Activated CD4-positive, alpha-beta T cell treated with anti-CD3 and anti-CD28 coated beads, Interleukin-2, amount 10 ng/mL, durations not matched to agents 24 days and 14 days (primary cell): Measurements from ENCODE around the gene INPP1. TPM values are rescaled to one million over a fixed set of nuclear protein-coding genes. Genes with fewer than 3 reads are reported as not detected.
"Not testable (repeated sequence)": the region's sequence is repeated elsewhere in the genome, so short reads cannot be mapped to it uniquely, and the experiment has no call there.

Experiments
- DNase-seq: peaks from one replicate; pipeline ENCODE4 v3.0.0; 2022
- H3K27ac Mint-ChIP-seq: one replicate; pipeline ENCODE4 v1.8.0; 2022; ENCODE audit warnings: mild to moderate bottlenecking, mixed read lengths
- H3K27me3 Mint-ChIP-seq: one replicate; pipeline ENCODE4 v1.8.0; 2022; ENCODE audit warnings: mixed read lengths
- H3K36me3 Mint-ChIP-seq: one replicate; pipeline ENCODE4 v1.8.0; 2022; ENCODE audit warnings: low read depth, mild to moderate bottlenecking, mixed read lengths
- H3K4me1 Mint-ChIP-seq: one replicate; pipeline ENCODE4 v1.8.0; 2021; ENCODE audit warnings: mixed read lengths
- H3K4me3 Mint-ChIP-seq: one replicate; pipeline ENCODE4 v1.8.0; 2022; ENCODE audit warnings: mild to moderate bottlenecking, moderate library complexity, mixed read lengths
- H3K9me3 Mint-ChIP-seq: one replicate; pipeline ENCODE4 v1.8.0; 2021; ENCODE audit warnings: mixed read lengths
- intact Hi-C: fragments of 100-400 bp; cut with micrococcal nuclease; formaldehyde crosslinking; loops from one replicate; pipeline ENCODE4 v1.15.1; 2023
- total RNA-seq: library from RNA; stranded (reverse); gene quantifications from 2 replicates; pipeline ENCODE4 v1.2.3, GENCODE V29; 2022

Gene INPP1
- total RNA-seq: 9.2 and 10.3 TPM in 2 replicates

- H3K9me3 Mint-ChIP-seq: no peaks in the 10 kb centered on the region
- intact Hi-C loops: loop anchor here (1.0 to 2.0 kb wide), 2 partner anchors 15 to 23 kb away; no protein-coding TSS in a partner anchor
Observed at GRCh38 chr2:190343536-190344275, at the start of gene INPP1. TSS of gene INPP1 (plus strand) at chr2:190343589. CDS start at chr2:190360103, 16,514 bp downstream.

GRCh38 chr2:190297880-190298279, 45.5 kb upstream of the INPP1 start:
- H3K27ac Mint-ChIP-seq, H3K27me3 Mint-ChIP-seq, H3K4me3 Mint-ChIP-seq, intact Hi-C loops, H3K4me1 Mint-ChIP-seq, DNase-seq: not testable (repeated sequence)
- H3K36me3 Mint-ChIP-seq: peaks cover 46% of the 10 kb centered on the region
- peaks cover 16% of the 10 kb centered on the region for H3K9me3 Mint-ChIP-seq

More at GRCh38 chr2:190343536-190344275, at the start of gene INPP1:
- H3K27me3 Mint-ChIP-seq: peaks cover 19% of the 10 kb centered on the region
- peak within 1 kb of the TSS; percentile 85 for H3K27ac Mint-ChIP-seq
- no peaks in the 10 kb centered on the region for H3K36me3 Mint-ChIP-seq
- peak; percentile 82 for DNase-seq
- H3K4me1 Mint-ChIP-seq: peaks cover 21% of the 10 kb centered on the region
- H3K4me3 Mint-ChIP-seq: peak within 1 kb of the TSS; percentile 87

GRCh38 chr2:190301032-190301431, 42.4 kb upstream of the INPP1 start:
- Mint-ChIP-seq H3K27me3 (no peaks in the 10 kb centered on the region), H3K4me1 (no peaks in the 10 kb centered on the region), H3K9me3 (peaks cover 16% of the 10 kb centered on the region), H3K4me3 (no peak overlapping the region), H3K36me3 (peaks cover 40% of the 10 kb centered on the region), H3K27ac (peak overlapping the region; percentile 10)
- DNase-seq: no peak
- intact Hi-C loops: no loop called here

- Mint-ChIP-seq H3K36me3 (peaks cover 35% of the 10 kb centered on the region), H3K27me3 (no peaks in the 10 kb centered on the region), H3K9me3 (peaks cover 16% of the 10 kb centered on the region), H3K4me1 (no peaks in the 10 kb centered on the region), H3K4me3 (no peak overlapping the region), H3K27ac (no peak overlapping the region)
- no peak for DNase-seq
- intact Hi-C loops: no loop called here
Observed at GRCh38 chr2:190302052-190302451, 41.3 kb upstream of the INPP1 start.

- no peak for DNase-seq
- Mint-ChIP-seq H3K27ac (no peak overlapping the region), H3K27me3 (no peaks in the 10 kb centered on the region), H3K36me3 (peaks cover 27% of the 10 kb centered on the region), H3K4me1 (no peaks in the 10 kb centered on the region), H3K4me3 (no peak overlapping the region), H3K9me3 (peaks cover 12% of the 10 kb centered on the region)
- intact Hi-C loops: no loop called here
Observed at GRCh38 chr2:190303647-190304046, 39.7 kb upstream of the INPP1 start.

- Mint-ChIP-seq H3K27ac (no peak overlapping the region), H3K27me3 (no peaks in the 10 kb centered on the region), H3K9me3 (peaks cover 11% of the 10 kb centered on the region), H3K36me3 (peaks cover 25% of the 10 kb centered on the region), H3K4me3 (no peak overlapping the region), H3K4me1 (no peaks in the 10 kb centered on the region)
- DNase-seq: no peak
- intact Hi-C loops: no loop called here
Observed at GRCh38 chr2:190304404-190304803, 39.0 kb upstream of the INPP1 start.

GRCh38 chr2:190308031-190308430, 35.4 kb upstream of the INPP1 start:
- Mint-ChIP-seq H3K27ac (no peak overlapping the region), H3K4me1 (no peaks in the 10 kb centered on the region), H3K4me3 (no peak overlapping the region), H3K36me3 (peaks cover 9% of the 10 kb centered on the region), H3K9me3 (no peaks in the 10 kb centered on the region), H3K27me3 (no peaks in the 10 kb centered on the region)
- intact Hi-C loops: no loop called here
- no peak for DNase-seq

- Mint-ChIP-seq H3K36me3 (peaks cover 9% of the 10 kb centered on the region), H3K9me3 (no peaks in the 10 kb centered on the region), H3K27ac (no peak overlapping the region), H3K27me3 (no peaks in the 10 kb centered on the region), H3K4me3 (no peak overlapping the region), H3K4me1 (peaks cover 10% of the 10 kb centered on the region)
- DNase-seq: no peak
- intact Hi-C loops: loop anchor here (10.0 kb wide), 1 partner anchor 867 kb away; the partner anchor contains the start of gene WDR75
Observed at GRCh38 chr2:190311893-190312634, 31.3 kb upstream of the INPP1 start.

- not testable (repeated sequence) for H3K27me3 Mint-ChIP-seq, H3K36me3 Mint-ChIP-seq, DNase-seq, H3K4me3 Mint-ChIP-seq, H3K27ac Mint-ChIP-seq, H3K9me3 Mint-ChIP-seq
- intact Hi-C loops: loop anchor here (10.0 kb wide), 1 partner anchor 868 kb away; the partner anchor contains the start of gene WDR75
- peaks cover 15% of the 10 kb centered on the region for H3K4me1 Mint-ChIP-seq
Observed at GRCh38 chr2:190312635-190313025, 30.8 kb upstream of the INPP1 start.

- Mint-ChIP-seq H3K9me3 (no peaks in the 10 kb centered on the region), H3K27ac (no peak overlapping the region), H3K4me1 (peaks cover 20% of the 10 kb centered on the region), H3K36me3 (peaks cover 9% of the 10 kb centered on the region), H3K27me3 (no peaks in the 10 kb centered on the region), H3K4me3 (no peak overlapping the region)
- no peak for DNase-seq
- intact Hi-C loops: loop anchor here (2.0 to 10.0 kb wide), 2 partner anchors 225 to 869 kb away; partner anchors contain the start of gene WDR75
Observed at GRCh38 chr2:190313880-190314279, 29.5 kb upstream of the INPP1 start.

GRCh38 chr2:190315273-190315672, 28.1 kb upstream of the INPP1 start:
- H3K36me3 Mint-ChIP-seq: peaks cover 10% of the 10 kb centered on the region
- no peaks in the 10 kb centered on the region for H3K9me3 Mint-ChIP-seq
- no peak for DNase-seq
- intact Hi-C loops: loop anchor here (2.0 to 10.0 kb wide), 3 partner anchors 226 to 870 kb away; partner anchors contain the start of genes ASNSD1 and WDR75
- peaks cover 28% of the 10 kb centered on the region for H3K4me1 Mint-ChIP-seq
- H3K4me3 Mint-ChIP-seq: no peak overlapping the region
- no peak overlapping the region for H3K27ac Mint-ChIP-seq
- no peaks in the 10 kb centered on the region for H3K27me3 Mint-ChIP-seq

GRCh38 chr2:190318514-190318913, 24.9 kb upstream of the INPP1 start:
- H3K4me1 Mint-ChIP-seq: peaks cover 35% of the 10 kb centered on the region
- H3K36me3 Mint-ChIP-seq: peaks cover 5% of the 10 kb centered on the region
- no peak for DNase-seq
- H3K9me3 Mint-ChIP-seq: no peaks in the 10 kb centered on the region
- H3K4me3 Mint-ChIP-seq: peak overlapping the region; percentile 95
- intact Hi-C loops: loop anchor here (2.0 to 10.0 kb wide), 3 partner anchors 86 to 874 kb away; partner anchors contain the start of genes ASNSD1 and WDR75
- no peak overlapping the region for H3K27ac Mint-ChIP-seq
- H3K27me3 Mint-ChIP-seq: no peaks in the 10 kb centered on the region

- H3K9me3 Mint-ChIP-seq: no peaks in the 10 kb centered on the region
- DNase-seq: peak; percentile 78
- H3K27me3 Mint-ChIP-seq: no peaks in the 10 kb centered on the region
- intact Hi-C loops: loop anchor here (1.0 to 10.0 kb wide), 4 partner anchors 86 to 874 kb away; partner anchors contain the start of genes ASNSD1, ORMDL1, PMS1 and WDR75
- peaks cover 35% of the 10 kb centered on the region for H3K4me1 Mint-ChIP-seq
- peak overlapping the region; percentile 95 for H3K4me3 Mint-ChIP-seq
- H3K36me3 Mint-ChIP-seq: peaks cover 5% of the 10 kb centered on the region
- H3K27ac Mint-ChIP-seq: peak overlapping the region; percentile 85
Observed at GRCh38 chr2:190318931-190319554, 24.3 kb upstream of the INPP1 start.
